GM19438 (cell line): ENCODE data around the gene ULBP1.
A peak's percentile ranks its signal among the peaks of the same experiment; 100 is the strongest.
"Not testable (repeated sequence)": the region's sequence is repeated elsewhere in the genome, so short reads cannot be mapped to it uniquely, and the experiment has no call there.

Experiments
- ATAC-seq: cut with Tn5 transposase; IDR thresholded peaks from one replicate; pipeline ENCODE4 v1.9.1; 2021; ENCODE audit warnings: low read depth; ENCODE audit not compliant: unreplicated experiment

Gene ULBP1

DNA sequence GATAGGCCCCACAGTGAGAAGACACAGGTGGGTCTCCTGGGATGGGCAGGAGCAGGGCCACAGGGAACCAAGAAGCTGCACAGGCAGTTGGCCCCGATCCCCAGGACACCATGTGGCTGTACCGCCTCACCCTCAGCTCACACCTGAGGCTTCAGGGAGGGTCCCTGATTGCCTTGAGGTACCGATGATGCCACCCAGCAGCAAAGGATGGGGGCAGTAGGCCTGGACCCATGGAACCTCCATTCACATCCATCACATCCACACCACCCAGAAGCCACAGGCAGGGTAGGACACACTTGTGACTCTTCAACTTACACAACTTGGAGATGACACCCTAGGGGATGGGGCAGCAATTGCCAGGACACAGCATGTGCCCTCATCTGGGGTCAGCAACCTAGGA lies 39.9 kb downstream of the ULBP1 start:
- ATAC-seq: not testable (repeated sequence)

- ATAC-seq: peak; percentile 35
These were observed 40.5 kb downstream of the ULBP1 start for GRCh38 chr6:150004101-150004782.

DNA sequence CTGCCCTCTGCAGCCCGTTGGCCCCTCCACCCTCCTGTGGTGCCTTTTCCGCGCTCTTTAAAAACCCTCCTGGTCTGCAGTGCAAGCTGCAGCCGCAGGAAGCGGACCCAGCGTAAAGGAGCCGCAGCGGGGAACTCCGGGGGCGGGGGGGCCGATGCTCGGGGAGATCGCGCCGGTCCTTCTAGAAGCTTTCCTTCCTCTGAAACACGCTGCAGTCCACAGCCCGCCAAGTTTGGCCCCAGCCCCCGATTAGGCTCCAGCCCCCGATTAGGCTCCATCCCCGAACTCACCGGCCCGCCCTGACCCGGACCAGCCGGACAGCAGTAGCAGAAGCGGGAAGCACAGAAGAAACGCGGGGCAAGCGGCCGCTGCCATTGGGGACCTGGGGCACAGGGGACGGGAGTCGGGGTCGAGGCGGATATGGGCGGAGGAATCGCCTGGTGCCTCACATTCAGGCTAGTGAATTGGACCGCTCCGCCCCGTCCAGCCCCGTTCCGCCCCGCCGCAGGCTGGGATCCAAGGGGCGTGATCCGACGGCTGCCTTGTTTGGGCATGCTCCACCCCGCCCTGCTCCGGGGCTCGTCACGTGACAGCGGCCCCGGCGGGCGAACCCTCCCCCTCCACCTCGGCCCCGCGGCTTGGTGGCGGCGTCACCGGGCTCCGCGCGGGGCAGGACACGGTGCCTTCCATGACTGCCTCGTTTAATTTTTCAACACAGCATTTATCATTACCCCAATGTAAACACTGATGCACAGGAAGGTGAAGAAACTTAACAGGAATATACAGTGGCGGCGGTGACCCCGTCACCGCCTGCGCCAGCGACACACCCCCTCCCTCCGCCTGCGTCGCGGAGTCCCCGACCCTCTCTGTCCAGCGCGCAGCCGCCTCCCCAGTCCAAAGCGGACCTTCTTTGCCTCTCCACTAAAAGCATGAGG lies 41.3 kb downstream of the ULBP1 start:
- ATAC-seq: peak; percentile 63

GRCh38 chr6:150005761-150006651 lies 42.3 kb downstream of the ULBP1 start:
- ATAC-seq: no peak

DNA sequence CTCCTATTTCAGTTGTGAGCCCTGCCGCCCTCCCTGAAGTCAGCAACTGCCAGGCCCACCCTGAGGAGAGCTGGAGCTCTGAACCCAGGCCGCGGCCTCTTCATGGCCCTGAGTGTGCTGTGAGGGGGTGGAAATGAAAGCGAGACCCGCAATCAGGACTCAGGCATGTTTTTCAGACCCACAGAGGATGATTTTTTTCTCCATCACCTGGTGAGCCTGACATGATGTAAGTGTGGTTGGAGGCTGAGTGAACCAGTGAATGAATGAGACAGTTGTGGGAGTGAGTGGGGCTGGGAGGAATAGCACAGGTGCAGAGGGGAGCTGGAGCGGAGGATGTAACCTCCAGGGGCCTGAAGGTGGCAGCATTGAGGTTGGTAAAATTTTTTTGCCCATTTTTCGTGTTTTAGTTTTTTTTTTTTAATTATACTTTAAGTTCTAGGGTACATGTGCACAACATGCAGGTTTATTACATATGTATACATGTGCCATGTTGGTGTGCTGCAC lies 43.3 kb downstream of the ULBP1 start:
- no peak for ATAC-seq

GRCh38 chr6:150008588-150008987 lies 44.8 kb downstream of the ULBP1 start:
- ATAC-seq: no peak

- ATAC-seq: not testable (repeated sequence)
These were observed 49.4 kb downstream of the ULBP1 start for GRCh38 chr6:150012846-150013784.

GRCh38 chr6:150013785-150014622 lies 50.3 kb downstream of the ULBP1 start:
- not testable (repeated sequence) for ATAC-seq

DNA sequence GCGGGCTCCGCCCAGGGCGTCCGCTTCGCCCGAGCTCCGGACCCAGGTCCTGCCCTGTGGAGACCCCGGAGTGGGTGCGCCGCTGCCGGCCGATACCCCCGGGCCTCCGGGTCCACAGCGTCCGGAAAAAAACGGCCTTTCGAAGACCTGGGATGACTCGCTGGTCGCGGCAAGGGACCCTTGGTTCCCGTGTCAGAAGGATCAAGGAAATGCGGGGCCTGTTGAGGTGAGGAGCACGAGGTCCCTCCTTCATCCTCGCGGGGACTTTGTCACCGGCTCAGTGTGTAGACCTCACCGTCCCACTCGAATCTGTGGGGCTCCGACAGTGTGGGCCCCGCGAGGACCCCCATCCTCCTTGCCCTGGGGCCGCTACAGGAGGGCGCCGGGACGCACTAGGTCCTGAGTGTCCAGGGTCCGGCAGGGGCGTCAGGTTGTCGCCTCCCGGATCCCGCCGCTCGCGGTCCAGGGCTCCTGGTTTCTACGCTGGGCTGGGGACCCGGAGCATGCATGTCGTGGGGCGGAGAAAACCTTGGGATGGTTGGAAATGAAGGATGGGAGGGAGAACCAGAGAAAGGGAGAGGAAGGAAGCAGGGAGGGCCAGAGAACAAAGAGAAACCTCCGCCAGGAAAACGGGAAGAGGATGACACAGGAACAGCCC lies 51.0 kb downstream of the ULBP1 start:
- ATAC-seq: not testable (repeated sequence)

DNA sequence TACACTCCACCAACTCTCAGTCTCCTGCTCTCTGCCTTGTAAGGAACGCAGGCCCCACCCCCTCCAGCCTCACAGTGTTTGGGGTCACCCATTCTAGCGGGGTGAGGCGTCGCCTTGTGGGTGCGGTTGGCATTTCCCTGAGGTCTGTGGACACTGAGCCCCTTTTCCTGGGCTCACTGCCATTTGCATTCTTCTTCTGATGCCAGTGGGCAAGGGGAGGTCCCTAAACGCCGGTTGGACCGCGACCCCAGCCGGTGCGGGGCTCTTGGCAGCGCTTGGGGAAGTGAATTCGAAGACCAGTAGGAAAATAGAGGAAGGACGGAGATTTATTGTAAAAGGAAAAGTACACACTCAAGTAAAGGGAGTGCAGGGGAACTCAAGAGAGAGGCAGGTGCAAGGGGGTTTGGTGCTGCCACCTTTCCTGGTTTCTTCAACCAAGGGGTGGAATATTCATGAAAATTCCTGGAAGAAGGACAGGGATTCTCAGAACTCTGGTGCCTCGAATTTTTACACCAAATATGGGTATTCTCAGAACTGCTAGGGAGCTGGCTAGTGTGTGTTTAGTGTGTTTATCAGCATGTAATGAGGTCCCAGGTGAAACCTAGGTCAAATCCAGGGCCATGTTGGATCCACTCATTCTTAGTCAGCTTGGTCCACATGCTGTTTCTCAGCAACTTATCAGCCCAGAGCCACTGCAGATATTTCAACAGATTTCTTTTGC lies 51.7 kb downstream of the ULBP1 start:
- not testable (repeated sequence) for ATAC-seq

GRCh38 chr6:150016324-150017185 lies 52.8 kb downstream of the ULBP1 start:
- ATAC-seq: peak; percentile 79

- not testable (repeated sequence) for ATAC-seq
These were observed 53.4 kb downstream of the ULBP1 start for GRCh38 chr6:150017186-150017521.

DNA sequence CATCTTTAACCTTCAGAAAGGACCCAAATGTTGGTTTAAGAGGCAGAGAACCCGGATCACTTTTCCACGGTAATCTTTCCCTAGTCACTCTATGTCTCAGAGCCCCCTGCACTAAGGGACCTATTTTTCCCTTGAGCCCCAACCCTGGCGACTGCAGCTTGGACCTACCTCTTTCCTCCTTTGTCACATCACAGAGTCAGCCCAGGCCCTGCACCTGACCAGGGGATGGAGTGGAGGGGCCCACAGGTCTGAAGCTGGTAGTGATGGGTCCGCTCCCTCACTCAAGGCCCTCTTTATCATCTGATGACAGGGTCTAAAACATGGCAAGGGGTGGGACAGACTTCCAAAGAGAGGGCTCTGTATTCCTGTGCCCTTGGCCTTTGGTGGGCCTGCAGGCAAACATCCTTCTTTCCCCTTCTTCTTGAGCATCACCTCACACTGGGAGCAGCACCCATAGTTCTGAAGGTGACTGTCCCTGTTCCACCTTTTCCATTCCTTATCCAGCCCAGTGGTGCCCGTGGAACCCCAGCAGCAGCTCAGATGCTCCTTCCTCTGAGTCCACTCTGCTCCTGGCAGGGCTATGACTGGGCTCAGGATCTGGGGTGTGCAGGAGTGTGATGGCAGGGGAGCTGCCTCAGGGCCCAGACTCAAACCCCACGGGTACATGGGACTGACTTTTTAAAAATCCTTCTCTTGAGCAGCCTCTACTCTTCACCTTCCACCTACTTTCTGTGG lies 55.3 kb downstream of the ULBP1 start:
- no peak for ATAC-seq

DNA sequence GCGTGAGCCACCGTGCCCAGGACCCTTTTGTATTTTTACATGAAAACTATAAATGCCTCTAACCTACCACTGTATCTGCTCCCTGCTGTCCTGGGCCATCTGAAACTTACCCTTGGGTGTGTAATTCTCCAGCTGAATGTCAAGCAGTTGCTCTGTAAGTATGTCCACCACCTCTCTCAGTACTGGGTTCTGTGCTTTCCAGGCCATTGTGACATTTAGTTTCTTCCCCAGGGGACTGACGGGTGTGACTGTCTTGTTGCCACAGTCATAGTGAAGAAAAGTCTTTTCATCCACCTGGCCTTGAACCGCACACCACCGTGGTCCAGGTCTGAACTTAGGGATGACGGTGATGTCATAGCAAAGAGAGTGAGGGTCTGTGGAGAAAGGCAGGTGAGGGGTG lies 58.1 kb downstream of the ULBP1 start:
- ATAC-seq: not testable (repeated sequence)
